K562 treated with DMSO at 1 percent for 24 hours (cell line): ENCODE results near the gene CES5A. TPM values are rescaled to one million over a fixed set of nuclear protein-coding genes. Genes with fewer than 3 reads are reported as not detected.

Source experiments
- total RNA-seq: library from RNA; unstranded; fragments of 300-600 nt; gene quantifications from 2 replicates; pipeline ENCODE4 v1.2.3, GENCODE V29; 2022; ENCODE audit warnings: low read depth; ENCODE audit not compliant: insufficient read depth

Gene CES5A
- total RNA-seq = 0.25 TPM in 1 of 2 replicates, not detected in the other

GRCh38 chr16:55875273-55875672 lies at the start of gene CES5A:
TSS of gene CES5A (minus strand) at chr16:55875373. CDS start at chr16:55875221, 152 bp downstream.

GRCh38 chr16:55832773-55833691 lies 42.1 kb downstream of the CES5A start, which contains the start of gene CES1:
TSS of gene CES1 (minus strand) at chr16:55833096. CDS start at chr16:55833055, 41 bp downstream.

Other genes starting within 250 kb of the CES5A start
- gene SLC6A2, start 219.4 kb downstream of the CES5A start, total RNA-seq = 0.10 TPM in 1 of 2 replicates, not detected in the other
- gene CES1, start 42.3 kb downstream of the CES5A start, total RNA-seq = 0.90 and 1.0 TPM in 2 replicates